HG02943 (cell line): ENCODE data around the gene LIMK2.
"Not testable (repeated sequence)": the region's sequence is repeated elsewhere in the genome, so short reads cannot be mapped to it uniquely, and the experiment has no call there.

Experiments used
- ATAC-seq: cut with Tn5 transposase; IDR thresholded peaks from one replicate; pipeline ENCODE4 v1.9.1; 2021; ENCODE audit warnings: mild to moderate bottlenecking, low read depth, moderate library complexity; ENCODE audit not compliant: unreplicated experiment

Gene LIMK2

GRCh38 chr22:31287818-31288495 lies 75.9 kb downstream of the LIMK2 start:
- ATAC-seq: no peak

- ATAC-seq: no peak
Measured at GRCh38 chr22:31288496-31289240, 76.6 kb downstream of the LIMK2 start.

- ATAC-seq: no peak
Measured at GRCh38 chr22:31289344-31289743, 77.2 kb downstream of the LIMK2 start.

GRCh38 chr22:31290494-31291471 lies 78.7 kb downstream of the LIMK2 start:
- ATAC-seq: peak; percentile 70

GRCh38 chr22:31291481-31292235 lies 79.6 kb downstream of the LIMK2 start:
- ATAC-seq: no peak

- ATAC-seq: no peak
Measured at GRCh38 chr22:31292236-31292989, 80.3 kb downstream of the LIMK2 start, which contains the start of gene PIK3IP1. Gene PIK3IP1, minus strand, starts transcription at chr22:31292488. Its CDS starts 144 bp downstream, at chr22:31292344.

- no peak for ATAC-seq
Measured at GRCh38 chr22:31295360-31295759, 83.3 kb downstream of the LIMK2 start.

GRCh38 chr22:31295831-31296657 lies 83.9 kb downstream of the LIMK2 start:
- ATAC-seq: no peak

- no peak for ATAC-seq
Measured at GRCh38 chr22:31300896-31301295, 88.8 kb downstream of the LIMK2 start.

GRCh38 chr22:31302006-31302405 lies 89.9 kb downstream of the LIMK2 start:
- ATAC-seq: no peak

GRCh38 chr22:31302537-31302936 lies 90.4 kb downstream of the LIMK2 start:
- no peak for ATAC-seq

GRCh38 chr22:31305194-31305593 lies 93.1 kb downstream of the LIMK2 start:
- no peak for ATAC-seq

- ATAC-seq: no peak
Measured at GRCh38 chr22:31308181-31308580, 96.1 kb downstream of the LIMK2 start.

- ATAC-seq: no peak
Measured at GRCh38 chr22:31313366-31314147, 101.5 kb downstream of the LIMK2 start.

GRCh38 chr22:31314220-31314619 lies 102.1 kb downstream of the LIMK2 start:
- not testable (repeated sequence) for ATAC-seq

GRCh38 chr22:31321421-31321820 lies 109.3 kb downstream of the LIMK2 start:
- no peak for ATAC-seq
